ENCODE measurements around the gene ANO5. TPM values are rescaled to one million over a fixed set of nuclear protein-coding genes. Genes with fewer than 3 reads are reported as not detected.
A peak's percentile ranks its signal among the peaks of the same experiment; 100 is the strongest.

ANO5 gene
- total RNA-seq: under 1 TPM; 0.02 to 0.28 TPM

GRCh38 chr11:22192642-22193347, at the start of gene ANO5:
Gene ANO5 (plus strand): TSS chr11:22193085. CDS start chr11:22193493, 408 bp downstream.
- Mint-ChIP-seq H3K4me1 (no peaks in the 10 kb centered on the region), H3K9me3 (peaks cover 3% of the 10 kb centered on the region), H3K4me3 (peak within 1 kb of the TSS; percentile 48), H3K27ac (no peak within 1 kb of the TSS), H3K36me3 (no peaks in the 10 kb centered on the region), H3K27me3 (peaks cover 51% of the 10 kb centered on the region)
- DNase-seq: peak; percentile 5

GRCh38 chr11:22151649-22152197, 41.2 kb upstream of the ANO5 start:
- Mint-ChIP-seq H3K4me3 (no peak overlapping the region), H3K27me3 (no peaks in the 10 kb centered on the region), H3K4me1 (no peaks in the 10 kb centered on the region), H3K9me3 (peaks cover 4% of the 10 kb centered on the region), H3K36me3 (no peaks in the 10 kb centered on the region), H3K27ac (no peak overlapping the region)
- no peak for DNase-seq

- Mint-ChIP-seq H3K9me3 (no peaks in the 10 kb centered on the region), H3K27me3 (no peaks in the 10 kb centered on the region), H3K4me1 (no peaks in the 10 kb centered on the region), H3K4me3 (no peak overlapping the region), H3K36me3 (no peaks in the 10 kb centered on the region), H3K27ac (no peak overlapping the region)
- DNase-seq: no peak
Measured at GRCh38 chr11:22157531-22157930, 35.4 kb upstream of the ANO5 start.

GRCh38 chr11:22161489-22161888, 31.4 kb upstream of the ANO5 start:
- H3K9me3 Mint-ChIP-seq: no peaks in the 10 kb centered on the region
- H3K27me3 Mint-ChIP-seq: no peaks in the 10 kb centered on the region
- no peak overlapping the region for H3K4me3 Mint-ChIP-seq
- H3K36me3 Mint-ChIP-seq: no peaks in the 10 kb centered on the region
- no peak overlapping the region for H3K27ac Mint-ChIP-seq
- no peak for DNase-seq
- no peaks in the 10 kb centered on the region for H3K4me1 Mint-ChIP-seq

- Mint-ChIP-seq H3K36me3 (no peaks in the 10 kb centered on the region), H3K27me3 (no peaks in the 10 kb centered on the region), H3K4me3 (no peak overlapping the region), H3K9me3 (no peaks in the 10 kb centered on the region), H3K27ac (no peak overlapping the region), H3K4me1 (no peaks in the 10 kb centered on the region)
- DNase-seq: no peak
Measured at GRCh38 chr11:22162756-22163155, 30.1 kb upstream of the ANO5 start.

- Mint-ChIP-seq H3K4me1 (no peaks in the 10 kb centered on the region), H3K36me3 (no peaks in the 10 kb centered on the region)
- DNase-seq: no peak
Measured at GRCh38 chr11:22163394-22163797, 29.5 kb upstream of the ANO5 start.

GRCh38 chr11:22165087-22165486, 27.8 kb upstream of the ANO5 start:
- DNase-seq: no peak
- H3K27me3 Mint-ChIP-seq: peaks cover under 1% of the 10 kb centered on the region
- no peaks in the 10 kb centered on the region for H3K4me1 Mint-ChIP-seq
- no peaks in the 10 kb centered on the region for H3K36me3 Mint-ChIP-seq
- H3K4me3 Mint-ChIP-seq: no peak overlapping the region
- H3K9me3 Mint-ChIP-seq: no peaks in the 10 kb centered on the region
- H3K27ac Mint-ChIP-seq: no peak overlapping the region

More at GRCh38 chr11:22163394-22163797, 29.5 kb upstream of the ANO5 start:
- H3K27me3 Mint-ChIP-seq: no peaks in the 10 kb centered on the region
- H3K27ac Mint-ChIP-seq: no peak overlapping the region
- no peaks in the 10 kb centered on the region for H3K9me3 Mint-ChIP-seq
- H3K4me3 Mint-ChIP-seq: no peak overlapping the region

- Mint-ChIP-seq H3K27me3 (peaks cover 7% of the 10 kb centered on the region), H3K4me1 (no peaks in the 10 kb centered on the region), H3K9me3 (no peaks in the 10 kb centered on the region), H3K27ac (no peak overlapping the region), H3K4me3 (no peak overlapping the region), H3K36me3 (no peaks in the 10 kb centered on the region)
- no peak for DNase-seq
Measured at GRCh38 chr11:22165759-22166513, 26.9 kb upstream of the ANO5 start.

GRCh38 chr11:22169833-22170232, 23.1 kb upstream of the ANO5 start:
- Mint-ChIP-seq H3K4me3 (no peak overlapping the region), H3K27ac (no peak overlapping the region), H3K36me3 (no peaks in the 10 kb centered on the region), H3K4me1 (no peaks in the 10 kb centered on the region), H3K9me3 (no peaks in the 10 kb centered on the region), H3K27me3 (peaks cover 7% of the 10 kb centered on the region)
- no peak for DNase-seq

- Mint-ChIP-seq H3K27ac (no peak overlapping the region), H3K27me3 (peaks cover 7% of the 10 kb centered on the region), H3K9me3 (no peaks in the 10 kb centered on the region), H3K4me1 (no peaks in the 10 kb centered on the region), H3K36me3 (no peaks in the 10 kb centered on the region), H3K4me3 (no peak overlapping the region)
- DNase-seq: no peak
Measured at GRCh38 chr11:22173532-22173931, 19.4 kb upstream of the ANO5 start.

- DNase-seq: no peak
- H3K27ac Mint-ChIP-seq: no peak overlapping the region
- no peak overlapping the region for H3K4me3 Mint-ChIP-seq
- no peaks in the 10 kb centered on the region for H3K36me3 Mint-ChIP-seq
- no peaks in the 10 kb centered on the region for H3K4me1 Mint-ChIP-seq
- H3K27me3 Mint-ChIP-seq: no peaks in the 10 kb centered on the region
- H3K9me3 Mint-ChIP-seq: no peaks in the 10 kb centered on the region
Measured at GRCh38 chr11:22177186-22177585, 15.7 kb upstream of the ANO5 start.

- no peak overlapping the region for H3K27ac Mint-ChIP-seq
- no peak for DNase-seq
- H3K9me3 Mint-ChIP-seq: no peaks in the 10 kb centered on the region
- no peaks in the 10 kb centered on the region for H3K4me1 Mint-ChIP-seq
- no peak overlapping the region for H3K4me3 Mint-ChIP-seq
- H3K36me3 Mint-ChIP-seq: no peaks in the 10 kb centered on the region
- peaks cover 4% of the 10 kb centered on the region for H3K27me3 Mint-ChIP-seq
Measured at GRCh38 chr11:22179626-22180025, 13.3 kb upstream of the ANO5 start.

- Mint-ChIP-seq H3K36me3 (no peaks in the 10 kb centered on the region), H3K27me3 (peaks cover 4% of the 10 kb centered on the region), H3K4me3 (no peak overlapping the region), H3K27ac (no peak overlapping the region), H3K9me3 (no peaks in the 10 kb centered on the region), H3K4me1 (no peaks in the 10 kb centered on the region)
- no peak for DNase-seq
Measured at GRCh38 chr11:22180131-22180530, 12.8 kb upstream of the ANO5 start.

GRCh38 chr11:22189660-22190059, 3.2 kb upstream of the ANO5 start:
- no peaks in the 10 kb centered on the region for H3K36me3 Mint-ChIP-seq
- H3K27me3 Mint-ChIP-seq: peaks cover 41% of the 10 kb centered on the region
- peaks cover 3% of the 10 kb centered on the region for H3K9me3 Mint-ChIP-seq
- no peaks in the 10 kb centered on the region for H3K4me1 Mint-ChIP-seq
- H3K4me3 Mint-ChIP-seq: no peak overlapping the region
- no peak overlapping the region for H3K27ac Mint-ChIP-seq
- no peak for DNase-seq

GRCh38 chr11:22190827-22191463, 1.9 kb upstream of the ANO5 start:
- Mint-ChIP-seq H3K4me1 (no peaks in the 10 kb centered on the region), H3K4me3 (no peak overlapping the region), H3K9me3 (peaks cover 3% of the 10 kb centered on the region), H3K36me3 (no peaks in the 10 kb centered on the region), H3K27me3 (peaks cover 50% of the 10 kb centered on the region), H3K27ac (no peak overlapping the region)
- DNase-seq: no peak
